ENCODE results near the gene HINFP. TPM values are rescaled to one million over a fixed set of nuclear protein-coding genes. Genes with fewer than 3 reads are reported as not detected.
"Not testable (repeated sequence)": the region's sequence is repeated elsewhere in the genome, so short reads cannot be mapped to it uniquely, and the experiment has no call there.

Gene HINFP
- total RNA-seq, 2 donors from 2014 or later = 43.8 to 44.8 TPM

GRCh38 chr11:119134389-119134978, 13.1 kb downstream of the HINFP start:
- Mint-ChIP-seq H3K27me3 (ENCODE audit: insufficient read depth) (peaks cover 7% of the 10 kb centered on the region), H3K27ac (no peak overlapping the region), H3K4me1 (no peaks in the 10 kb centered on the region), H3K36me3 (ENCODE audit: low read depth) (peaks cover 53% of the 10 kb centered on the region), H3K9me3 (no peaks in the 10 kb centered on the region), H3K4me3 (no peak overlapping the region)
- no peak overlapping the region for H3K4me3 ChIP-seq (ENCODE audit: low read length)
- no peaks in the 10 kb centered on the region for H3K9me3 ChIP-seq (ENCODE audit: control insufficient read depth, low read length)
- TF ChIP-seq CTCF (conservative IDR thresholded peaks at IDR 0.05) = peak; percentile 77
- H3K4me1 ChIP-seq (ENCODE audit: control insufficient read depth, insufficient read depth, low read length) = no peaks in the 10 kb centered on the region
- WGBS, 2 experiments (ENCODE audit: insufficient coverage in 1 of 2, insufficient read length in 1 of 2) = 80 to 100% methylated on average over 1 to 4 of the region's 4 CpGs
- no peak overlapping the region for H3K27ac ChIP-seq (ENCODE audit: low read depth, low read length)
- H3K36me3 ChIP-seq (ENCODE audit: control insufficient read depth, insufficient read depth, low read length) = peaks cover 51% of the 10 kb centered on the region
- H3K9ac ChIP-seq (ENCODE audit: extremely low read depth, low read length, poor library complexity, severe bottlenecking) = no peak overlapping the region
- H3K27me3 ChIP-seq (ENCODE audit: control insufficient read depth, insufficient read depth, low read length, poor library complexity, severe bottlenecking) = no peaks in the 10 kb centered on the region
- peak; percentile 77 for DNase-seq

- not testable (repeated sequence) for DNase-seq; H3K9me3 ChIP-seq (ENCODE audit: control insufficient read depth, low read length); H3K27me3 ChIP-seq (ENCODE audit: control insufficient read depth, insufficient read depth, low read length, poor library complexity, severe bottlenecking); H3K36me3 Mint-ChIP-seq (ENCODE audit: low read depth); H3K36me3 ChIP-seq (ENCODE audit: control insufficient read depth, insufficient read depth, low read length); H3K4me1 ChIP-seq (ENCODE audit: control insufficient read depth, insufficient read depth, low read length); H3K27ac Mint-ChIP-seq; H3K4me1 Mint-ChIP-seq; H3K9me3 Mint-ChIP-seq; H3K4me3 ChIP-seq (ENCODE audit: low read length); H3K4me3 Mint-ChIP-seq; H3K27me3 Mint-ChIP-seq (ENCODE audit: insufficient read depth); H3K27ac ChIP-seq (ENCODE audit: low read depth, low read length); H3K9ac ChIP-seq (ENCODE audit: extremely low read depth, low read length, poor library complexity, severe bottlenecking)
- 88 to 89% methylated on average over 9 to 10 of the region's 10 CpGs for WGBS, 2 experiments (ENCODE audit: insufficient coverage in 1 of 2, insufficient read length in 1 of 2)
These were observed 17.9 kb downstream of the HINFP start for GRCh38 chr11:119139276-119139675.

- H3K36me3 Mint-ChIP-seq (ENCODE audit: low read depth) = no peaks in the 10 kb centered on the region
- Histone ChIP-seq H3K9me3 (ENCODE audit: control insufficient read depth, low read length) (no peaks in the 10 kb centered on the region), H3K4me3 (ENCODE audit: low read length) (no peak overlapping the region), H3K27ac (ENCODE audit: low read depth, low read length) (no peak overlapping the region), H3K9ac (ENCODE audit: extremely low read depth, low read length, poor library complexity, severe bottlenecking) (no peak overlapping the region), H3K27me3 (ENCODE audit: control insufficient read depth, insufficient read depth, low read length, poor library complexity, severe bottlenecking) (peaks cover 21% of the 10 kb centered on the region), H3K36me3 (ENCODE audit: control insufficient read depth, insufficient read depth, low read length) (no peaks in the 10 kb centered on the region), H3K4me1 (ENCODE audit: control insufficient read depth, insufficient read depth, low read length) (peaks cover 8% of the 10 kb centered on the region)
- 36% methylated on average over 5 of the region's 7 CpGs; no CpG with 5 or more reads in 1 of the 2 experiments for WGBS, 2 experiments (ENCODE audit: insufficient coverage in 1 of 2, insufficient read length in 1 of 2)
- H3K27me3 Mint-ChIP-seq (ENCODE audit: insufficient read depth) = peaks cover 36% of the 10 kb centered on the region
- H3K27ac Mint-ChIP-seq = peak overlapping the region; percentile 26
- DNase-seq = peak; percentile 95
- TF ChIP-seq CTCF (conservative IDR thresholded peaks at IDR 0.05) = peak; percentile 83
- H3K9me3 Mint-ChIP-seq = no peaks in the 10 kb centered on the region
- no peak overlapping the region for H3K4me3 Mint-ChIP-seq
- peaks cover 15% of the 10 kb centered on the region for H3K4me1 Mint-ChIP-seq
These were observed 23.6 kb downstream of the HINFP start for GRCh38 chr11:119144825-119145486.
